ENCODE results near the gene TRAPPC4. TPM values are rescaled to one million over a fixed set of nuclear protein-coding genes. Genes with fewer than 3 reads are reported as not detected.
"Not testable (repeated sequence)": the region's sequence is repeated elsewhere in the genome, so short reads cannot be mapped to it uniquely, and the experiment has no call there.

The TRAPPC4 gene
- total and polyA plus RNA-seq, 11 donors: 21.5 to 74.8 (median 44.4) TPM

- peaks cover 0 to 25% (median 12%) of the 10 kb centered on the region in 12 donors for H3K4me1 ChIP-seq
- WGBS, 4 donors: 0 to 1% (median 0%) methylated on average over 20 to 67 of the region's 67 CpGs
- H3K9me3 ChIP-seq: no peaks in the 10 kb centered on the region
- no peaks in the 10 kb centered on the region for H3K27me3 ChIP-seq
- peak within 1 kb of the TSS; percentile 64 to 95 (median 82) for H3K4me3 ChIP-seq
- TF ChIP-seq CTCF (IDR thresholded peaks at IDR 0.05) (peak in 7 of 12 donors; percentile 72 to 97 (median 86)), POLR2A (IDR thresholded peaks at IDR 0.05) (peak in 1 of 2 donors; percentile 53)
- peaks cover 0 to 11% (median 9%) of the 10 kb centered on the region in 9 donors for H3K36me3 ChIP-seq
- DNase-seq (peak; percentile 96 to 99 (median 98)), ATAC-seq (peak; percentile 96 to 99 (median 97))
- intact Hi-C loops (cut with DNase I): loop anchor here in 3 of 10 donors (2.0 to 5.0 kb wide), 3 partner anchors 26 to 123 kb away; partner anchors contain the start of genes CENATAC (in 1 of the 3) and HYOU1 (in 1 of the 3)
- H3K27ac ChIP-seq: peak within 1 kb of the TSS; percentile 6 to 85 (median 67)
Observed at GRCh38 chr11:119030329-119031047, 11.9 kb downstream of the TRAPPC4 start, which contains the start of gene SLC37A4. Gene SLC37A4, minus strand, starts transcription at chr11:119030877.

GRCh38 chr11:119031912-119032280 lies 13.3 kb downstream of the TRAPPC4 start:
- TF ChIP-seq CTCF (IDR thresholded peaks at IDR 0.05): no peak
- TF ChIP-seq POLR2A (IDR thresholded peaks at IDR 0.05): no peak
- intact Hi-C loops (cut with DNase I): loop anchor here in 3 of 10 donors (2.0 to 5.0 kb wide), 3 partner anchors 25 to 125 kb away; partner anchors contain the start of genes CENATAC (in 1 of the 3) and HYOU1 (in 1 of the 3)
- WGBS, 4 donors: 68 to 87% (median 78%) methylated on average over 9 of the region's 9 CpGs
- H3K4me1 ChIP-seq: peaks cover 0 to 25% (median 12%) of the 10 kb centered on the region in 12 donors
- H3K27ac ChIP-seq: no peak overlapping the region
- ATAC-seq (no peak), DNase-seq (no peak)
- peaks cover 0 to 8% (median 0%) of the 10 kb centered on the region in 9 donors for H3K36me3 ChIP-seq
- no peak overlapping the region for H3K4me3 ChIP-seq
- H3K9me3 ChIP-seq: no peaks in the 10 kb centered on the region
- H3K27me3 ChIP-seq: no peaks in the 10 kb centered on the region

- peaks cover 0 to 24% (median 12%) of the 10 kb centered on the region in 12 donors for H3K4me1 ChIP-seq
- H3K4me3 ChIP-seq, H3K27ac ChIP-seq, ATAC-seq, H3K27me3 ChIP-seq, H3K36me3 ChIP-seq, DNase-seq, H3K9me3 ChIP-seq: not testable (repeated sequence)
- intact Hi-C loops (cut with DNase I): loop anchor here in 1 of 10 donors (5.0 kb wide), 1 partner anchor 126 kb away; no protein-coding TSS in a partner anchor
- 81 to 91% (median 87%) methylated on average over 10 of the region's 10 CpGs for WGBS, 4 donors
Observed at GRCh38 chr11:119033421-119033820, 14.9 kb downstream of the TRAPPC4 start.

GRCh38 chr11:119034813-119035212 lies 16.2 kb downstream of the TRAPPC4 start:
- H3K36me3 ChIP-seq: no peaks in the 10 kb centered on the region
- no peak overlapping the region for H3K4me3 ChIP-seq
- H3K4me1 ChIP-seq: peaks cover 0 to 13% (median 7%) of the 10 kb centered on the region in 12 donors
- H3K27me3 ChIP-seq: no peaks in the 10 kb centered on the region
- TF ChIP-seq POLR2A (IDR thresholded peaks at IDR 0.05) (no peak), CTCF (IDR thresholded peaks at IDR 0.05) (no peak)
- intact Hi-C loops (cut with DNase I): loop anchor here in 1 of 10 donors (5.0 kb wide), 1 partner anchor 128 kb away; no protein-coding TSS in a partner anchor
- H3K27ac ChIP-seq: no peak overlapping the region
- ATAC-seq: no peak
- no peaks in the 10 kb centered on the region for H3K9me3 ChIP-seq
- 84 to 94% (median 88%) methylated on average over 3 of the region's 3 CpGs for WGBS, 4 donors
- no peak for DNase-seq
